Thyroid gland (tissue), 4 donors: ENCODE data around the gene TOGARAM2.

Experiments
- POLR2A ChIP-seq, 2 donors: fragments of 450-650 bp; IDR thresholded peaks; one replicate each; pipeline ENCODE4 v1.6.1; 2017; ENCODE audit warnings: antibody characterized with exemption in 2 of 2, mild to moderate bottlenecking in 2 of 2, moderate library complexity in 1 of 2
- TF ChIP-seq, protein P1 (sequence below), 6 experiments: fragments of 200-600 bp in 3 of 6; fragments of 450-650 bp in 3 of 6; sonication (generic) in 3 of 6; IDR thresholded peaks; one replicate each; pipeline ENCODE4 v1.5.1; 2016 to 2019; ENCODE audit warnings: antibody characterized with exemption in 6 of 6, mild to moderate bottlenecking in 2 of 6, inconsistent platforms in 1 of 6, moderate library complexity in 1 of 6

GRCh38 chr2:29072971-29073725, 92.0 kb downstream of the TOGARAM2 start:
- TF ChIP-seq, protein P1, sequence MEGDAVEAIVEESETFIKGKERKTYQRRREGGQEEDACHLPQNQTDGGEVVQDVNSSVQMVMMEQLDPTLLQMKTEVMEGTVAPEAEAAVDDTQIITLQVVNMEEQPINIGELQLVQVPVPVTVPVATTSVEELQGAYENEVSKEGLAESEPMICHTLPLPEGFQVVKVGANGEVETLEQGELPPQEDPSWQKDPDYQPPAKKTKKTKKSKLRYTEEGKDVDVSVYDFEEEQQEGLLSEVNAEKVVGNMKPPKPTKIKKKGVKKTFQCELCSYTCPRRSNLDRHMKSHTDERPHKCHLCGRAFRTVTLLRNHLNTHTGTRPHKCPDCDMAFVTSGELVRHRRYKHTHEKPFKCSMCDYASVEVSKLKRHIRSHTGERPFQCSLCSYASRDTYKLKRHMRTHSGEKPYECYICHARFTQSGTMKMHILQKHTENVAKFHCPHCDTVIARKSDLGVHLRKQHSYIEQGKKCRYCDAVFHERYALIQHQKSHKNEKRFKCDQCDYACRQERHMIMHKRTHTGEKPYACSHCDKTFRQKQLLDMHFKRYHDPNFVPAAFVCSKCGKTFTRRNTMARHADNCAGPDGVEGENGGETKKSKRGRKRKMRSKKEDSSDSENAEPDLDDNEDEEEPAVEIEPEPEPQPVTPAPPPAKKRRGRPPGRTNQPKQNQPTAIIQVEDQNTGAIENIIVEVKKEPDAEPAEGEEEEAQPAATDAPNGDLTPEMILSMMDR (IDR thresholded peaks at IDR 0.05), result no peak
- TF ChIP-seq POLR2A (IDR thresholded peaks at IDR 0.05), result no peak
